HEK293T (cell line): ENCODE data around the gene LARP6.

ENCODE experiments used
- ARNT ChIP-seq: fragments of 450-650 bp; IDR thresholded peaks from 2 replicates; pipeline ENCODE4 v1.6.1; 2017; ENCODE audit warnings: mild to moderate bottlenecking
- LEF1 ChIP-seq: fragments of 450-650 bp; IDR thresholded peaks from 2 replicates; pipeline ENCODE4 v1.6.1; 2017; ENCODE audit warnings: mild to moderate bottlenecking, borderline replicate concordance
- SP1 ChIP-seq: fragments of 450-650 bp; IDR thresholded peaks from 2 replicates; pipeline ENCODE4 v1.6.1; 2017
- SUZ12 ChIP-seq: fragments of 450-650 bp; IDR thresholded peaks from 2 replicates; pipeline ENCODE4 v1.6.1; 2016; ENCODE audit warnings: mild to moderate bottlenecking
- TARDBP ChIP-seq: fragments of 450-650 bp; IDR thresholded peaks from 2 replicates; pipeline ENCODE4 v1.6.1; 2016

DNA sequence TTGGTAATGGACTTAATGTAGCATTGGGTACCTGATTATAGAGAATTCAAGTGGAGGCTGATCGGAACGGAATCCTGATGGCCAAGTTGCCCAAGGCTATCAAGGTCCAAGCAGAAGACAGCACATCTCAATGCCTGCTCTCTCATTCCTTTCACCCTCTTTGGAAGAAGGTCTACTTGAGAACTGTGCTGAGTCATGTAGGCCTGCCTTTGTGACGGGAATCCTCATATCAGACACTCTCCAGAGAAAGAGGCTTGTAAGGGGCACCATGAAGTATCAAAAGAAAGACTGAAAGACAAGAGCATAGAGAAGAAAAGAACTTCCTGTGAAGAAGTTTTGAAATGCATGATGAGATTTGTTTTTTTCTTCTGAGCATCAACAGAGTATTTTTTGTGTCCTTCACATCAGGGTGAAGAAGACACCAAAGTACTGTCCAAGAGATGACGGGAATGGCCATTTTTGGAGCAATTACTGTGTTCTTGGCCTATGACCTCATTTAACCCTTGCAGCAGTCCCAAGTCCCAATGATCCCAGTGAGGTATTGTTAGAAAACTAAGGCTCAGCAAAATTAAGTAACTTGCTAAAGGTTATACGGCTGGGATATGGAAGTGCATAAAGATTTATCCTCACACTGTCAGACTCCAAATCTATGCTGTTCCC is 13.2 kb upstream of the LARP6 start:
- TF ChIP-seq LEF1 (no peak), SP1 (no peak), TARDBP (no peak), SUZ12 (no peak), ARNT (no peak)
